ENCODE data around the gene SIN3B. TPM values are rescaled to one million over a fixed set of nuclear protein-coding genes. Genes with fewer than 3 reads are reported as not detected.

SIN3B gene, protein sequence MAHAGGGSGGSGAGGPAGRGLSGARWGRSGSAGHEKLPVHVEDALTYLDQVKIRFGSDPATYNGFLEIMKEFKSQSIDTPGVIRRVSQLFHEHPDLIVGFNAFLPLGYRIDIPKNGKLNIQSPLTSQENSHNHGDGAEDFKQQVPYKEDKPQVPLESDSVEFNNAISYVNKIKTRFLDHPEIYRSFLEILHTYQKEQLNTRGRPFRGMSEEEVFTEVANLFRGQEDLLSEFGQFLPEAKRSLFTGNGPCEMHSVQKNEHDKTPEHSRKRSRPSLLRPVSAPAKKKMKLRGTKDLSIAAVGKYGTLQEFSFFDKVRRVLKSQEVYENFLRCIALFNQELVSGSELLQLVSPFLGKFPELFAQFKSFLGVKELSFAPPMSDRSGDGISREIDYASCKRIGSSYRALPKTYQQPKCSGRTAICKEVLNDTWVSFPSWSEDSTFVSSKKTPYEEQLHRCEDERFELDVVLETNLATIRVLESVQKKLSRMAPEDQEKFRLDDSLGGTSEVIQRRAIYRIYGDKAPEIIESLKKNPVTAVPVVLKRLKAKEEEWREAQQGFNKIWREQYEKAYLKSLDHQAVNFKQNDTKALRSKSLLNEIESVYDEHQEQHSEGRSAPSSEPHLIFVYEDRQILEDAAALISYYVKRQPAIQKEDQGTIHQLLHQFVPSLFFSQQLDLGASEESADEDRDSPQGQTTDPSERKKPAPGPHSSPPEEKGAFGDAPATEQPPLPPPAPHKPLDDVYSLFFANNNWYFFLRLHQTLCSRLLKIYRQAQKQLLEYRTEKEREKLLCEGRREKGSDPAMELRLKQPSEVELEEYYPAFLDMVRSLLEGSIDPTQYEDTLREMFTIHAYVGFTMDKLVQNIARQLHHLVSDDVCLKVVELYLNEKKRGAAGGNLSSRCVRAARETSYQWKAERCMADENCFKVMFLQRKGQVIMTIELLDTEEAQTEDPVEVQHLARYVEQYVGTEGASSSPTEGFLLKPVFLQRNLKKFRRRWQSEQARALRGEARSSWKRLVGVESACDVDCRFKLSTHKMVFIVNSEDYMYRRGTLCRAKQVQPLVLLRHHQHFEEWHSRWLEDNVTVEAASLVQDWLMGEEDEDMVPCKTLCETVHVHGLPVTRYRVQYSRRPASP
- 16.5 to 21.5 TPM (median 19.6 TPM) in 5 replicates for total RNA-seq (2022; extraction: Qiagen RNA extraction)

DNA sequence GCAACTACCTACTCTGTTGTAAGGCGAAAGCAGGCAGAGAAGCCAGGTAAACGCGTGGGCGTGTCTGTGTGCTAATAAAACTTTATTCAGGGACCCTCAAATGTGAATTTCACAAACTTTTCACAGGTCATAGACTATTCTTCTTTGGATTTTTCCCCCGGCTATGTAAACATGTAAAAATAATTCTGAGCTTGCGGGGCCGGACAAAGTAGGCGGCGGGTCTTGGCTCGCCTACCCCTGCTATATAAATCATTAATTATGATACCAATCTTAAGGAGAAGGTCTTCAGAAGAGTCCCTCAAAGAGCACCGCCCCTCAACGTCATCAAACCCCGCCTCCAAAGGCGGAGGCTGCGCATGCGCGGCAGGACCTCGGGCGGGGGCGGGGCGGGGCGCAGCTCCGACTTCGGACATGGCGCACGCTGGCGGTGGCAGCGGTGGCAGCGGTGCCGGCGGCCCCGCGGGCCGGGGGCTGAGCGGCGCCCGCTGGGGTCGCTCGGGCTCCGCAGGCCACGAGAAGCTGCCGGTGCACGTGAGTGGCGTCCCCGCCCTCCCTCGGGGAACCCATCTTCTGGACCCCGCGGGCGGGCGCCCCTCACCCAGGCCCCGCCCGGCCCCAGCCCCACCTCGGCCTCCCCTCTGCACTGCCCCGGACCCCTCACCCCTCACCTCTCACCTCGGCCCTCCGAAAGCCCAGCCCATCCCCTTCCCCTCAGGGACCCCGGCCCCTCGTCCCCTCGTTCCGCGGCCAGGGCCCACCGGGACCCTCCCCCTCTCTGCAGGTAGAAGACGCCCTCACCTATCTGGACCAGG is at the start of gene SIN3B:
Gene SIN3B (plus strand): TSS at position 389 of the 812 bp plus-strand sequence. CDS start 23 bp downstream, at position 412.

DNA sequence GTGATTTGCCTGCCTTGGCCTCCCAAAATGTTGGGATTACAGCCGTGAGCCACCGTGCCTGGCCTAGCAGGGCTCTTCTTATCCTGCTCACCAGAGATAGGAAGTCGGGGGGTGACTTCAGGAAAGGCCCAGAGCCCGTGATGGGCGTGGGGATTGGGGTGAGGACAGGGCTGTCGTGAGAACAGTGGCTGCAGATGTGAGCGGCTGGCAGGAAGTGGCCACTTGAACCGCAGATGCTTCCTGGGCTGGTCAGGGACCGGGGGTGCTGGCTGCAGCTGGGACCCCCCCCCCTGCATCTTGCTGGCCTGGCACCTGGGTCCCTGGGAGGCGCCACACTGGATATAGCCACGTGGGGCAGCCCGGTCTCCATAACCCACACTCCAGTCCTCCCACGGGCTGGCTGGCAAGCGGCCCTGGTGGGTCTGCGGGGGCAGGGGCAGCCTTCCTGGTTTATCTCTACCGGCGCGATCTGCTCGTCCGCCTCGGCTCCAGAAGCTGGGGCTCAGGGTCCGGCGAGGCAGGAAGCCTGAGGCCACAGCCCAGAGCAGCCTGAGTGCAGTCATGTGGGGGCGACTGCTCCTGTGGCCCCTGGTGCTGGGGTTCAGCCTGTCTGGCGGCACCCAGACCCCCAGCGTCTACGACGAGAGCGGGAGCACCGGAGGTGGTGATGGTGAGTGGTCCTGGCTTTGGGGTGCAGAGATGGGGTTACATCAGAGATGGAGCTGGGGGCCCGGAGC is 59.6 kb downstream of the SIN3B start, which contains the start of gene F2RL3:
Gene F2RL3 (plus strand): TSS at position 371 of the 737 bp plus-strand sequence. CDS start 191 bp downstream, at position 562.

Other genes starting within 250 kb of the SIN3B start
- gene MED26, start 201.2 kb upstream of the SIN3B start, total RNA-seq (2022; extraction: Qiagen RNA extraction): 4.2 to 5.6 TPM (median 5.3 TPM) in 5 replicates
- 64.9 to 74.0 TPM (median 67.2 TPM) in 5 replicates for gene SMIM7, start 169.3 kb upstream of the SIN3B start, total RNA-seq (2022; extraction: Qiagen RNA extraction)
- gene TMEM38A, start 168.3 kb upstream of the SIN3B start, total RNA-seq (2022; extraction: Qiagen RNA extraction): 0.99 to 1.3 TPM (median 1.2 TPM) in 5 replicates
- gene NWD1, start 109.6 kb upstream of the SIN3B start, total RNA-seq (2022; extraction: Qiagen RNA extraction): not detected in 5 replicates
- 0.06 TPM in 1 of 5 replicates, not detected in the others for gene F2RL3, start 59.6 kb downstream of the SIN3B start, total RNA-seq (2022; extraction: Qiagen RNA extraction)
- 0.06 to 0.23 TPM (median 0.17 TPM) in 4 of 5 replicates, not detected in the other for gene CPAMD8, start 197.4 kb downstream of the SIN3B start, total RNA-seq (2022; extraction: Qiagen RNA extraction)
- gene HAUS8, start 246.1 kb downstream of the SIN3B start, total RNA-seq (2022; extraction: Qiagen RNA extraction): 11.3 to 13.9 TPM (median 13.7 TPM) in 5 replicates
- 28.2 to 33.0 TPM (median 32.0 TPM) in 5 replicates for gene MYO9B, start 246.4 kb downstream of the SIN3B start, total RNA-seq (2022; extraction: Qiagen RNA extraction)